SK-N-SH (cell line): ENCODE results near the gene FYCO1. TPM values are rescaled to one million over a fixed set of nuclear protein-coding genes. Genes with fewer than 3 reads are reported as not detected.

ENCODE experiments used
- CTCF ChIA-PET: fragments of 300-600, 350-600 bp; formaldehyde crosslinking; extraction: SDS; loops from one replicate; lab custom pipeline; 2021; lab: Yijun Ruan, JAX
- POLR2A ChIA-PET: fragments of 350-600 bp; sonication (Branson Sonifier 250); formaldehyde crosslinking; extraction: SDS; loops from one replicate; lab custom pipeline; 2020; ENCODE audit warnings: antibody characterized with exemption, inconsistent platforms; lab: Yijun Ruan, JAX
- DNase-seq: peaks from one replicate; pipeline ENCODE4 v3.0.0; 2012
- H2AFZ ChIP-seq: fragments of 200-600 bp; sonication (generic); 2 replicates; pipeline ENCODE4 v1.8.1; 2016; ENCODE audit warnings: antibody characterized with exemption, mild to moderate bottlenecking, low read depth
- H3F3A ChIP-seq: fragments of 200-600 bp; sonication (generic); replicated peaks from 2 replicates; pipeline ENCODE3; 2016; ENCODE audit warnings: antibody characterized with exemption, mild to moderate bottlenecking; ENCODE audit not compliant: insufficient read depth
- H3K27ac ChIP-seq, 2 experiments: fragments of 200-500 bp in 1 of 2; fragments of 200-600 bp in 1 of 2; sonication (Bioruptor generic) in 1 of 2; sonication (generic), shearing (Covaris generic) in 1 of 2; 2 replicates each; pipeline versions ENCODE4 v1.5.1 to v1.6.1; 2014 to 2016; ENCODE audit warnings: low read depth in 2 of 2, inconsistent platforms in 1 of 2, low read length in 1 of 2, mild to moderate bottlenecking in 1 of 2, mixed read lengths in 1 of 2
- H3K27me3 ChIP-seq: fragments of 200-600 bp; sonication (generic), shearing (Covaris generic); 2 replicates; pipeline ENCODE4 v1.6.1; 2016; ENCODE audit warnings: mixed run types; ENCODE audit not compliant: insufficient read depth
- H3K36me3 ChIP-seq, 2 experiments: fragments of 200-500 bp in 1 of 2; fragments of 200-600 bp in 1 of 2; sonication (Bioruptor generic) in 1 of 2; sonication (generic) in 1 of 2; replicated peaks in 1 of 2; 2 replicates each; pipeline versions ENCODE3 to v1.5.1; 2014 to 2016; ENCODE audit warnings: low read length in 1 of 2, mild to moderate bottlenecking in 1 of 2; ENCODE audit not compliant: insufficient read depth in 2 of 2, control insufficient read depth in 1 of 2
- H3K4me1 ChIP-seq, 2 experiments: fragments of 200-500 bp in 1 of 2; fragments of 200-600 bp in 1 of 2; sonication (Bioruptor generic) in 1 of 2; sonication (generic), shearing (Covaris generic) in 1 of 2; 2 replicates each; pipeline versions ENCODE4 v1.5.1 to v1.6.1; 2014 to 2016; ENCODE audit warnings: low read depth in 1 of 2, low read length in 1 of 2, mixed run types in 1 of 2; ENCODE audit not compliant: insufficient read depth in 2 of 2, control insufficient read depth in 1 of 2
- H3K4me2 ChIP-seq: fragments of 200-600 bp; sonication (generic), shearing (Covaris generic); 2 replicates; pipeline ENCODE4 v1.6.1; 2017; ENCODE audit warnings: mixed run types
- H3K4me3 ChIP-seq, 2 experiments: fragments of 200-500 bp in 1 of 2; fragments of 200-600 bp in 1 of 2; sonication (Bioruptor generic) in 1 of 2; sonication (generic), shearing (Covaris generic) in 1 of 2; 2 replicates each; pipeline versions ENCODE4 v1.5.1 to v1.8.1; 2014 to 2016; ENCODE audit warnings: low read depth in 2 of 2, inconsistent platforms in 1 of 2, low read length in 1 of 2, mild to moderate bottlenecking in 1 of 2, mixed read lengths in 1 of 2, moderate library complexity in 1 of 2
- H3K79me2 ChIP-seq: fragments of 200-600 bp; sonication (generic); 2 replicates; pipeline ENCODE4 v1.8.1; 2017; ENCODE audit warnings: mild to moderate bottlenecking; ENCODE audit not compliant: insufficient read depth
- H3K9ac ChIP-seq: fragments of 200-600 bp; sonication (generic); 2 replicates; pipeline ENCODE4 v1.6.1; 2017; ENCODE audit warnings: mixed run types
- H3K9me2 ChIP-seq: fragments of 200-600 bp; sonication (generic); 2 replicates; pipeline ENCODE4 v1.6.1; 2017; ENCODE audit warnings: mixed run types
- H3K9me3 ChIP-seq: fragments of 200-600 bp; sonication (generic); 2 replicates; pipeline ENCODE4 v1.6.1; 2017; ENCODE audit warnings: mixed run types, mild to moderate bottlenecking, moderate library complexity
- H4K20me1 ChIP-seq: fragments of 200-600 bp; sonication (generic); 2 replicates; pipeline ENCODE4 v1.6.1; 2017; ENCODE audit warnings: mild to moderate bottlenecking, mixed run types; ENCODE audit not compliant: insufficient read depth
- CHD2 ChIP-seq: fragments of 150-350 bp; IDR thresholded peaks from 2 replicates; pipeline ENCODE4 v1.6.1; 2018; ENCODE audit warnings: low read length; ENCODE audit not compliant: partially characterized antibody
- EZH2phosphoT487 ChIP-seq: fragments of 200-600 bp; sonication (generic); IDR thresholded peaks from 2 replicates; pipeline ENCODE4 v1.6.1; 2017; ENCODE audit warnings: low read depth, mixed run types, mild to moderate bottlenecking, antibody characterized with exemption, moderate library complexity, borderline replicate concordance
- FOXJ3 ChIP-seq: sonication (generic); formaldehyde crosslinking; IDR thresholded peaks from 2 replicates; pipeline ENCODE4 v1.5.1; 2020; ENCODE audit warnings: mild to moderate bottlenecking, missing genetic modification reagents
- FOXM1 ChIP-seq: IDR thresholded peaks from 2 replicates; pipeline ENCODE4 v1.4.0; 2012; ENCODE audit warnings: low read depth, mild to moderate bottlenecking
- GABPA ChIP-seq: IDR thresholded peaks from 2 replicates; pipeline ENCODE4 v1.4.0; 2012; ENCODE audit warnings: low read depth, mild to moderate bottlenecking
- GATA2 ChIP-seq: sonication (generic); formaldehyde crosslinking; IDR thresholded peaks from 2 replicates; pipeline ENCODE4 v1.5.0; 2020; ENCODE audit warnings: mild to moderate bottlenecking, missing genetic modification reagents
- MXI1 ChIP-seq: IDR thresholded peaks from 2 replicates; pipeline ENCODE4 v1.6.1; 2012; ENCODE audit warnings: mild to moderate bottlenecking, low read depth, low read length, improper control_type of control experiment
- NFIC ChIP-seq: IDR thresholded peaks from 2 replicates; pipeline ENCODE4 v1.4.0; 2012; ENCODE audit warnings: borderline replicate concordance
- NRF1 ChIP-seq: IDR thresholded peaks from 2 replicates; pipeline ENCODE4 v1.6.1; 2012; ENCODE audit warnings: low read depth, mild to moderate bottlenecking, low read length
- POLR2AphosphoS5 ChIP-seq: IDR thresholded peaks from 2 replicates; pipeline ENCODE4 v1.6.1; 2012; ENCODE audit warnings: low read depth, low read length
- RAD21 ChIP-seq: IDR thresholded peaks from 2 replicates; pipeline ENCODE4 v1.6.1; 2012; ENCODE audit warnings: mild to moderate bottlenecking, low read length
- RFX5 ChIP-seq: IDR thresholded peaks from 2 replicates; pipeline ENCODE4 v1.6.1; 2012; ENCODE audit warnings: mild to moderate bottlenecking, improper control_type of control experiment, low read length
- RXRA ChIP-seq: IDR thresholded peaks from 2 replicates; pipeline ENCODE4 v1.4.0; 2012; ENCODE audit warnings: low read depth, mild to moderate bottlenecking, borderline replicate concordance
- SIN3A ChIP-seq: IDR thresholded peaks from 2 replicates; pipeline ENCODE4 v1.6.1; 2012; ENCODE audit warnings: low read depth, mild to moderate bottlenecking, low read length, moderate library complexity, borderline replicate concordance
- SMC3 ChIP-seq: IDR thresholded peaks from 2 replicates; pipeline ENCODE4 v1.6.1; 2012; ENCODE audit warnings: low read depth, low read length, improper control_type of control experiment
- TEAD4 ChIP-seq: IDR thresholded peaks from 2 replicates; pipeline ENCODE4 v1.4.0; 2012; ENCODE audit warnings: mild to moderate bottlenecking, borderline replicate concordance; ENCODE audit not compliant: insufficient read depth
- USF2 ChIP-seq: fragments of 150-350 bp; IDR thresholded peaks from 2 replicates; pipeline ENCODE4 v1.6.1; 2017; ENCODE audit warnings: antibody characterized with exemption, low read length, low read depth, borderline replicate concordance
- YY1 ChIP-seq: IDR thresholded peaks from 2 replicates; pipeline ENCODE4 v1.4.0; 2012; ENCODE audit warnings: low read depth, mild to moderate bottlenecking
- WGBS: methylation state at CpG from one replicate; pipeline ENCODE4 v1.1.6; 2017; ENCODE audit warnings: low lambda C conversion rate; 5-methylcytosine and 5-hydroxymethylcytosine counted together
- polyA plus RNA-seq, 3 experiments: library from polyadenylated mRNA; depleted of rRNA; stranded (reverse); fragments of >200 nt; gene quantifications; 2 replicates each; pipeline ENCODE4 v1.2.3, GENCODE V29; 2012
- TF ChIP-seq, protein P1 (sequence below): IDR thresholded peaks from 2 replicates; pipeline ENCODE4 v1.6.1; 2012; ENCODE audit warnings: mild to moderate bottlenecking, low read depth, low read length, moderate library complexity
- TF ChIP-seq, protein P2 (sequence below): IDR thresholded peaks from 2 replicates; pipeline ENCODE4 v1.4.0; 2012; ENCODE audit warnings: low read depth
- TF ChIP-seq, protein P3 (sequence below): IDR thresholded peaks from 2 replicates; pipeline ENCODE4 v1.4.0; 2012; ENCODE audit warnings: low read depth, borderline replicate concordance
- TF ChIP-seq, protein P4 (sequence below): IDR thresholded peaks from 2 replicates; pipeline ENCODE4 v1.4.0; 2012; ENCODE audit warnings: low read depth, borderline replicate concordance

The FYCO1 gene
- polyA plus RNA-seq (2012; rRNA removed) = 5.5 and 5.7 TPM in 2 replicates
- polyA plus RNA-seq (2012; cell fraction: cytosol; rRNA removed) = 5.2 and 6.2 TPM in 2 replicates
- polyA plus RNA-seq (2012; cell fraction: nucleus; rRNA removed) = 7.9 and 9.9 TPM in 2 replicates

DNA sequence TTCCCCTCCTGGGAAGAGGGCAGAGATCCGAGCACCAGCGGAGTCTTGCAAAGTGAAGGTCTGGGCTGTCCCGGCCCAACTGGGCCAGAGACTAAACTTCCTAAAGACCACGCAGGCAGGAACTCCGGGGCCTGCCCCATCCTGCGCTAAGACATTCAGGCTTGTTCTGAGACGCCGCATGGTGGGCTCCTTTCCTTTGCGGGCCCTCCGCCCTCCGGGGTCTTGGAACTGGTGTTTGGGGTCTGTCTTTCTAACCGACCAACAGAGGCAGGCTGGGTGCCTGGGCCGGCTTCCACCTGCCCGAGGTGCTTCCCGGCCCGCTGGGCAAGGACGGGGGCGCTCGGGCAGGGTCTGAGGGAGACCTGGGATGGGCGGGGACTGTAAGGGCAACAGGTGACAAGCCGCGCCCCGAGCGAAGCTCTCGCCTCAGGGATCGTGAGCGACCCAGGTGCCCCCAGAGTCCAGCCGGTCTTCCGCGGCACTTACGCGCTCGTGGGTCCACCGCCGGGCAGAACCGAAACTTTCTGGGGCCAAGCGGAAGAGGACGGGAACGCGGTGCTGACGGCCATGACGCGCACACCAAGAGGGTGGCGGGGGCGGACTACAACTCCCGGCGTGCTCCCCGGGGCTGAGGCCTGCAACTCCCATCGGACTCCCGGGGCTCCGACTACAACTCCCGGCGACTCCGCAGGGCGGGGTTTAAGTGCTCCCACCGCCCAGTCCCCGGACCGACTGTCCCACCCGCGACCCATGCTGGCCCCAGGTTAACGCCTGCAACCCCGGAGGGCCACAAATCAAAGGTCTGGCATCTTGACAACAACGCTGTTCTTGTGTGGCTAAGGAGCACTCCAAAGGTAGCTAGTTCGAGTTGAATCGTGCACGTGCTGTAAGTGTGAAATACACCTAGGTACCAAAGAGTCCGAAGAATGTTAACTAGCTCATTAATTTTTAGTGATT is at the start of gene FYCO1:
FYCO1 (minus strand) TSS at position 589 of the 957 bp plus-strand sequence. CDS start 10,914 bp downstream, outside the sequence.
- H3K79me2 ChIP-seq = peaks cover 3% of the 10 kb centered on the region; the same call in 1 of the 2 replicates
- H3F3A ChIP-seq = peaks cover 11% of the 10 kb centered on the region
- peaks cover 8 to 17% of the 10 kb centered on the region in 2 experiments; a peak in 3 of 4 replicates for H3K4me1 ChIP-seq
- 20% methylated on average over 12 of the region's 67 CpGs for WGBS
- no peaks in the 10 kb centered on the region for H3K36me3 ChIP-seq
- H3K9ac ChIP-seq = peak within 1 kb of the TSS; percentile 83
- DNase-seq = peak; percentile 97
- H3K4me3 ChIP-seq = peak within 1 kb of the TSS; percentile 94 to 97
- H4K20me1 ChIP-seq = no peaks in the 10 kb centered on the region
- peak within 1 kb of the TSS; percentile 98 for H3K4me2 ChIP-seq
- POLR2A ChIA-PET = no interaction called here
- CTCF ChIA-PET = interaction anchor here (1.1 to 2.7 kb wide), 3 partner anchors 10 to 82 kb away, joined by 3 to 7 read pairs (median 4); no protein-coding TSS in a partner anchor
- peak within 1 kb of the TSS; percentile 33 to 43; a peak in 2 of 4 replicates for H3K27ac ChIP-seq
- no peaks in the 10 kb centered on the region for H3K9me3 ChIP-seq
- H2AFZ ChIP-seq = peak within 1 kb of the TSS; percentile 99
- H3K9me2 ChIP-seq = no peaks in the 10 kb centered on the region
- H3K27me3 ChIP-seq = no peaks in the 10 kb centered on the region; the same call in 1 of the 2 replicates
- TF ChIP-seq GABPA = peak; percentile 50; the same call in 1 of the 2 replicates
- no peak for TF ChIP-seq SMC3
- TF ChIP-seq RFX5 = no peak
- TF ChIP-seq EZH2phosphoT487 = no peak
- TF ChIP-seq RXRA = no peak
- no peak for TF ChIP-seq FOXJ3 (CRISPR knock-in tag)
- TF ChIP-seq, protein P1, sequence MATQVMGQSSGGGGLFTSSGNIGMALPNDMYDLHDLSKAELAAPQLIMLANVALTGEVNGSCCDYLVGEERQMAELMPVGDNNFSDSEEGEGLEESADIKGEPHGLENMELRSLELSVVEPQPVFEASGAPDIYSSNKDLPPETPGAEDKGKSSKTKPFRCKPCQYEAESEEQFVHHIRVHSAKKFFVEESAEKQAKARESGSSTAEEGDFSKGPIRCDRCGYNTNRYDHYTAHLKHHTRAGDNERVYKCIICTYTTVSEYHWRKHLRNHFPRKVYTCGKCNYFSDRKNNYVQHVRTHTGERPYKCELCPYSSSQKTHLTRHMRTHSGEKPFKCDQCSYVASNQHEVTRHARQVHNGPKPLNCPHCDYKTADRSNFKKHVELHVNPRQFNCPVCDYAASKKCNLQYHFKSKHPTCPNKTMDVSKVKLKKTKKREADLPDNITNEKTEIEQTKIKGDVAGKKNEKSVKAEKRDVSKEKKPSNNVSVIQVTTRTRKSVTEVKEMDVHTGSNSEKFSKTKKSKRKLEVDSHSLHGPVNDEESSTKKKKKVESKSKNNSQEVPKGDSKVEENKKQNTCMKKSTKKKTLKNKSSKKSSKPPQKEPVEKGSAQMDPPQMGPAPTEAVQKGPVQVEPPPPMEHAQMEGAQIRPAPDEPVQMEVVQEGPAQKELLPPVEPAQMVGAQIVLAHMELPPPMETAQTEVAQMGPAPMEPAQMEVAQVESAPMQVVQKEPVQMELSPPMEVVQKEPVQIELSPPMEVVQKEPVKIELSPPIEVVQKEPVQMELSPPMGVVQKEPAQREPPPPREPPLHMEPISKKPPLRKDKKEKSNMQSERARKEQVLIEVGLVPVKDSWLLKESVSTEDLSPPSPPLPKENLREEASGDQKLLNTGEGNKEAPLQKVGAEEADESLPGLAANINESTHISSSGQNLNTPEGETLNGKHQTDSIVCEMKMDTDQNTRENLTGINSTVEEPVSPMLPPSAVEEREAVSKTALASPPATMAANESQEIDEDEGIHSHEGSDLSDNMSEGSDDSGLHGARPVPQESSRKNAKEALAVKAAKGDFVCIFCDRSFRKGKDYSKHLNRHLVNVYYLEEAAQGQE = no peak
- TF ChIP-seq FOXM1 = no peak
- TF ChIP-seq, protein P2, sequence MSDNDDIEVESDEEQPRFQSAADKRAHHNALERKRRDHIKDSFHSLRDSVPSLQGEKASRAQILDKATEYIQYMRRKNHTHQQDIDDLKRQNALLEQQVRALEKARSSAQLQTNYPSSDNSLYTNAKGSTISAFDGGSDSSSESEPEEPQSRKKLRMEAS = peak; percentile 78
- no peak for TF ChIP-seq USF2
- TF ChIP-seq, protein P3, sequence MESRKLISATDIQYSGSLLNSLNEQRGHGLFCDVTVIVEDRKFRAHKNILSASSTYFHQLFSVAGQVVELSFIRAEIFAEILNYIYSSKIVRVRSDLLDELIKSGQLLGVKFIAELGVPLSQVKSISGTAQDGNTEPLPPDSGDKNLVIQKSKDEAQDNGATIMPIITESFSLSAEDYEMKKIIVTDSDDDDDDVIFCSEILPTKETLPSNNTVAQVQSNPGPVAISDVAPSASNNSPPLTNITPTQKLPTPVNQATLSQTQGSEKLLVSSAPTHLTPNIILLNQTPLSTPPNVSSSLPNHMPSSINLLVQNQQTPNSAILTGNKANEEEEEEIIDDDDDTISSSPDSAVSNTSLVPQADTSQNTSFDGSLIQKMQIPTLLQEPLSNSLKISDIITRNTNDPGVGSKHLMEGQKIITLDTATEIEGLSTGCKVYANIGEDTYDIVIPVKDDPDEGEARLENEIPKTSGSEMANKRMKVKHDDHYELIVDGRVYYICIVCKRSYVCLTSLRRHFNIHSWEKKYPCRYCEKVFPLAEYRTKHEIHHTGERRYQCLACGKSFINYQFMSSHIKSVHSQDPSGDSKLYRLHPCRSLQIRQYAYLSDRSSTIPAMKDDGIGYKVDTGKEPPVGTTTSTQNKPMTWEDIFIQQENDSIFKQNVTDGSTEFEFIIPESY = no peak
- TF ChIP-seq MXI1 = no peak
- no peak for TF ChIP-seq TEAD4
- peak; percentile 90 for TF ChIP-seq YY1
- TF ChIP-seq CHD2 = peak; percentile 67
- TF ChIP-seq NFIC = no peak
- TF ChIP-seq POLR2AphosphoS5 = peak; percentile 59
- no peak for TF ChIP-seq RAD21
- TF ChIP-seq, protein P4, sequence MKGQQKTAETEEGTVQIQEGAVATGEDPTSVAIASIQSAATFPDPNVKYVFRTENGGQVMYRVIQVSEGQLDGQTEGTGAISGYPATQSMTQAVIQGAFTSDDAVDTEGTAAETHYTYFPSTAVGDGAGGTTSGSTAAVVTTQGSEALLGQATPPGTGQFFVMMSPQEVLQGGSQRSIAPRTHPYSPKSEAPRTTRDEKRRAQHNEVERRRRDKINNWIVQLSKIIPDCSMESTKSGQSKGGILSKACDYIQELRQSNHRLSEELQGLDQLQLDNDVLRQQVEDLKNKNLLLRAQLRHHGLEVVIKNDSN = no peak
- TF ChIP-seq SIN3A = no peak
- no peak for TF ChIP-seq GATA2 (CRISPR knock-in tag)
- TF ChIP-seq NRF1 = no peak
